Activated naive CD8-positive, alpha-beta T cell (primary cell): ENCODE data around the gene DPP10.
"Not testable (repeated sequence)": the region's sequence is repeated elsewhere in the genome, so short reads cannot be mapped to it uniquely, and the experiment has no call there.

Experiments used
- H3K27ac Mint-ChIP-seq: one replicate; pipeline ENCODE4 v1.8.0; 2021; ENCODE audit warnings: mixed read lengths
- H3K27me3 Mint-ChIP-seq: one replicate; pipeline ENCODE4 v1.8.0; 2021; ENCODE audit warnings: mixed read lengths
- H3K36me3 Mint-ChIP-seq: one replicate; pipeline ENCODE4 v1.8.0; 2021; ENCODE audit warnings: mixed read lengths
- H3K4me1 Mint-ChIP-seq: one replicate; pipeline ENCODE4 v1.8.0; 2021; ENCODE audit warnings: low read depth, mixed read lengths
- H3K4me3 Mint-ChIP-seq: one replicate; pipeline ENCODE4 v1.8.0; 2021; ENCODE audit warnings: mild to moderate bottlenecking, mixed read lengths
- H3K9me3 Mint-ChIP-seq: one replicate; pipeline ENCODE4 v1.8.0; 2021; ENCODE audit warnings: low read depth, mixed read lengths

DPP10 gene

GRCh38 chr2:115369400-115369799 lies 927.0 kb downstream of the DPP10 start:
- Mint-ChIP-seq H3K9me3 (peaks cover 21% of the 10 kb centered on the region), H3K4me3 (no peak overlapping the region), H3K4me1 (no peaks in the 10 kb centered on the region), H3K27ac (no peak overlapping the region), H3K27me3 (no peaks in the 10 kb centered on the region), H3K36me3 (no peaks in the 10 kb centered on the region)

GRCh38 chr2:115374981-115375380 lies 932.5 kb downstream of the DPP10 start:
- no peaks in the 10 kb centered on the region for H3K36me3 Mint-ChIP-seq
- H3K4me3 Mint-ChIP-seq = no peak overlapping the region
- H3K27ac Mint-ChIP-seq = no peak overlapping the region
- H3K27me3 Mint-ChIP-seq = no peaks in the 10 kb centered on the region
- H3K9me3 Mint-ChIP-seq = peaks cover 37% of the 10 kb centered on the region
- H3K4me1 Mint-ChIP-seq = no peaks in the 10 kb centered on the region

- Mint-ChIP-seq H3K27ac (no peak overlapping the region), H3K36me3 (no peaks in the 10 kb centered on the region), H3K4me1 (no peaks in the 10 kb centered on the region), H3K9me3 (peaks cover 19% of the 10 kb centered on the region), H3K27me3 (no peaks in the 10 kb centered on the region), H3K4me3 (no peak overlapping the region)
These were observed 942.0 kb downstream of the DPP10 start for GRCh38 chr2:115384399-115384798.

GRCh38 chr2:115386465-115386864 lies 944.0 kb downstream of the DPP10 start:
- Mint-ChIP-seq H3K27ac (no peak overlapping the region), H3K4me1 (no peaks in the 10 kb centered on the region), H3K27me3 (no peaks in the 10 kb centered on the region), H3K4me3 (no peak overlapping the region), H3K9me3 (peaks cover 10% of the 10 kb centered on the region), H3K36me3 (no peaks in the 10 kb centered on the region)

GRCh38 chr2:115389024-115389423 lies 946.6 kb downstream of the DPP10 start:
- Mint-ChIP-seq H3K4me3 (no peak overlapping the region), H3K9me3 (peaks cover 10% of the 10 kb centered on the region), H3K27ac (no peak overlapping the region), H3K36me3 (no peaks in the 10 kb centered on the region), H3K27me3 (no peaks in the 10 kb centered on the region), H3K4me1 (no peaks in the 10 kb centered on the region)

GRCh38 chr2:115389898-115390565 lies 947.6 kb downstream of the DPP10 start:
- H3K4me1 Mint-ChIP-seq = no peaks in the 10 kb centered on the region
- no peak overlapping the region for H3K27ac Mint-ChIP-seq
- H3K27me3 Mint-ChIP-seq = no peaks in the 10 kb centered on the region
- no peaks in the 10 kb centered on the region for H3K36me3 Mint-ChIP-seq
- no peak overlapping the region for H3K4me3 Mint-ChIP-seq
- peaks cover 6% of the 10 kb centered on the region for H3K9me3 Mint-ChIP-seq

GRCh38 chr2:115396579-115396978 lies 954.1 kb downstream of the DPP10 start:
- no peaks in the 10 kb centered on the region for H3K36me3 Mint-ChIP-seq
- H3K27me3 Mint-ChIP-seq = no peaks in the 10 kb centered on the region
- H3K9me3 Mint-ChIP-seq = peaks cover 14% of the 10 kb centered on the region
- no peak overlapping the region for H3K27ac Mint-ChIP-seq
- H3K4me1 Mint-ChIP-seq = no peaks in the 10 kb centered on the region
- H3K4me3 Mint-ChIP-seq = no peak overlapping the region

GRCh38 chr2:115400940-115401339 lies 958.5 kb downstream of the DPP10 start:
- Mint-ChIP-seq H3K27me3 (no peaks in the 10 kb centered on the region), H3K36me3 (no peaks in the 10 kb centered on the region), H3K27ac (no peak overlapping the region), H3K4me1 (no peaks in the 10 kb centered on the region), H3K9me3 (peaks cover 6% of the 10 kb centered on the region), H3K4me3 (no peak overlapping the region)

- Mint-ChIP-seq H3K27ac (no peak overlapping the region), H3K27me3 (no peaks in the 10 kb centered on the region), H3K4me3 (no peak overlapping the region), H3K9me3 (peaks cover 3% of the 10 kb centered on the region), H3K4me1 (no peaks in the 10 kb centered on the region), H3K36me3 (no peaks in the 10 kb centered on the region)
These were observed 970.1 kb downstream of the DPP10 start for GRCh38 chr2:115412501-115412900.

- Mint-ChIP-seq H3K36me3 (no peaks in the 10 kb centered on the region), H3K4me3 (no peak overlapping the region), H3K9me3 (peaks cover 11% of the 10 kb centered on the region), H3K27ac (no peak overlapping the region), H3K27me3 (no peaks in the 10 kb centered on the region), H3K4me1 (no peaks in the 10 kb centered on the region)
These were observed 971.4 kb downstream of the DPP10 start for GRCh38 chr2:115413791-115414190.

GRCh38 chr2:115414466-115414865 lies 972.0 kb downstream of the DPP10 start:
- Mint-ChIP-seq H3K4me1 (no peaks in the 10 kb centered on the region), H3K4me3 (no peak overlapping the region), H3K27ac (no peak overlapping the region), H3K36me3 (no peaks in the 10 kb centered on the region), H3K9me3 (peaks cover 11% of the 10 kb centered on the region), H3K27me3 (no peaks in the 10 kb centered on the region)

GRCh38 chr2:115422004-115422634 lies 979.7 kb downstream of the DPP10 start:
- Mint-ChIP-seq H3K4me1 (no peaks in the 10 kb centered on the region), H3K4me3 (no peak overlapping the region), H3K36me3 (no peaks in the 10 kb centered on the region), H3K27ac (no peak overlapping the region), H3K27me3 (no peaks in the 10 kb centered on the region), H3K9me3 (peaks cover 17% of the 10 kb centered on the region)

GRCh38 chr2:115427436-115427835 lies 985.0 kb downstream of the DPP10 start:
- no peak overlapping the region for H3K4me3 Mint-ChIP-seq
- no peak overlapping the region for H3K27ac Mint-ChIP-seq
- no peaks in the 10 kb centered on the region for H3K36me3 Mint-ChIP-seq
- peaks cover 26% of the 10 kb centered on the region for H3K9me3 Mint-ChIP-seq
- no peaks in the 10 kb centered on the region for H3K4me1 Mint-ChIP-seq
- no peaks in the 10 kb centered on the region for H3K27me3 Mint-ChIP-seq

- H3K27me3 Mint-ChIP-seq, H3K36me3 Mint-ChIP-seq, H3K4me3 Mint-ChIP-seq, H3K27ac Mint-ChIP-seq, H3K4me1 Mint-ChIP-seq: not testable (repeated sequence)
- H3K9me3 Mint-ChIP-seq = peaks cover 15% of the 10 kb centered on the region
These were observed 998.3 kb downstream of the DPP10 start for GRCh38 chr2:115440746-115441145.

- Mint-ChIP-seq H3K4me1 (no peaks in the 10 kb centered on the region), H3K4me3 (no peak overlapping the region), H3K27me3 (no peaks in the 10 kb centered on the region), H3K36me3 (no peaks in the 10 kb centered on the region), H3K27ac (no peak overlapping the region), H3K9me3 (peaks cover 10% of the 10 kb centered on the region)
These were observed 1001.2 kb downstream of the DPP10 start for GRCh38 chr2:115443539-115444185.
